Prostate gland (tissue), 2 donors: Measurements from ENCODE around the gene R3HCC1L. TPM values are rescaled to one million over a fixed set of nuclear protein-coding genes. Genes with fewer than 3 reads are reported as not detected.
A peak's percentile ranks its signal among the peaks of the same experiment; 100 is the strongest.
"Not testable (repeated sequence)": the region's sequence is repeated elsewhere in the genome, so short reads cannot be mapped to it uniquely, and the experiment has no call there.

ENCODE experiments used
- DNase-seq: peaks from one replicate; pipeline ENCODE4 v3.0.0-alpha.2; 2019; ENCODE audit warnings: low spot score
- H3K27ac ChIP-seq, 2 donors: fragments of 200-600 bp; sonication (generic); 2 replicates each; pipeline ENCODE4 v1.5.1; 2017 to 2019
- H3K27me3 ChIP-seq: fragments of 200-600 bp; sonication (generic); replicated peaks from 2 replicates; pipeline ENCODE4 v1.5.1; 2019; ENCODE audit not compliant: insufficient read depth
- H3K36me3 ChIP-seq, 2 donors: fragments of 200-600 bp; sonication (generic); 1 replicate in 1 of 2; 2 replicates in 1 of 2; pipeline versions ENCODE4 v1.5.1 to v1.8.1; 2017 to 2019
- H3K4me1 ChIP-seq: fragments of 200-600 bp; sonication (generic); replicated peaks from 2 replicates; pipeline ENCODE4 v1.5.1; 2019
- H3K4me3 ChIP-seq, 2 donors: fragments of 200-600 bp; sonication (generic); 2 replicates each; pipeline ENCODE4 v1.5.1; 2017 to 2019
- H3K9me3 ChIP-seq: fragments of 200-600 bp; sonication (generic); 2 replicates; pipeline ENCODE4 v1.5.1; 2017
- CTCF ChIP-seq, 4 experiments: fragments of 200-600 bp in 2 of 4; fragments of 450-650 bp in 2 of 4; sonication (generic) in 2 of 4; IDR thresholded peaks; 1 replicate in 3 of 4; 2 replicates in 1 of 4; pipeline ENCODE4 v1.5.1; 2016 to 2019; ENCODE audit warnings: antibody characterized with exemption in 4 of 4, mild to moderate bottlenecking in 2 of 4, moderate library complexity in 2 of 4
- POLR2A ChIP-seq: fragments of 450-650 bp; IDR thresholded peaks from one replicate; pipeline ENCODE4 v1.6.1; 2016; ENCODE audit warnings: antibody characterized with exemption, mild to moderate bottlenecking
- POLR2AphosphoS5 ChIP-seq: sonication (generic); formaldehyde crosslinking; IDR thresholded peaks from one replicate; pipeline ENCODE4 v1.6.1; 2017; ENCODE audit warnings: antibody characterized with exemption
- WGBS: methylation state at CpG from one replicate; pipeline ENCODE4 v1.1.5; 2018; 5-methylcytosine and 5-hydroxymethylcytosine counted together
- intact Hi-C: fragments of 100-400 bp; cut with DNase I; formaldehyde crosslinking; loops from one replicate; pipeline ENCODE4 v1.14.2; 2022
- total RNA-seq, 2 donors: library from RNA; depleted of rRNA; stranded (reverse); fragments of >200 nt; gene quantifications; one replicate each; pipeline ENCODE4 v1.1.0, GENCODE V29; 2016

R3HCC1L gene
- total RNA-seq, 2 donors from 2014 or later: 14.2 to 26.0 TPM

GRCh38 chr10:98125940-98126631, 8.4 kb upstream of the R3HCC1L start:
- no peak for DNase-seq
- 73% methylated on average over 6 of the region's 6 CpGs for WGBS
- Histone ChIP-seq H3K4me1 (no peaks in the 10 kb centered on the region), H3K36me3 (no peaks in the 10 kb centered on the region), H3K9me3 (no peaks in the 10 kb centered on the region), H3K27me3 (peaks cover 2% of the 10 kb centered on the region), H3K4me3 (no peak overlapping the region), H3K27ac (no peak overlapping the region)
- TF ChIP-seq POLR2A: no peak
- no peak for TF ChIP-seq POLR2AphosphoS5
- intact Hi-C loops: no loop called here

DNA sequence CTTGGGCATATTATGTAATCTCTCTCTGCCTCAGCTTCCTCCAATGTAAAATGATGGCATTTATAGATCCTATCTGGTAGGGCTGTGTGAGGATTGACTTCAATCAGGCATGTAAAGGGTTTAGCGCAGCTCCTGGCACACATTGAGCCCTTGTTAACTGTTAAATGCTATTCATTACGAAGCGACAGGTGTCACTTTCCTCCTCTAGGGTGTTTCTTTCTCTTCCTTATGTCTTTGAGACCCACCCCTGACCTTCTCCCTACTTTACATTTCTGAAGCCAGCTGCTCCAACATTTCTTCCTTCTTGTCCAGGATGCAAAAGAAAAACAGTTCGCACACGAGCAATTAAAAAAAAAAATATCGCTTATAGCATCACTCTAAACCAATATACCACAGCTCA, 5.7 kb upstream of the R3HCC1L start:
- H3K4me3 ChIP-seq: no peak overlapping the region
- no peaks in the 10 kb centered on the region for H3K4me1 ChIP-seq
- intact Hi-C loops: no loop called here
- TF ChIP-seq POLR2A (no peak), POLR2AphosphoS5 (no peak), CTCF (IDR thresholded peaks at IDR 0.05) (no peak)
- H3K27ac ChIP-seq: no peak overlapping the region
- no peaks in the 10 kb centered on the region for H3K9me3 ChIP-seq
- peaks cover 2% of the 10 kb centered on the region for H3K27me3 ChIP-seq
- DNase-seq: no peak
- no peaks in the 10 kb centered on the region for H3K36me3 ChIP-seq
- 61% methylated on average over 6 of the region's 6 CpGs for WGBS

DNA sequence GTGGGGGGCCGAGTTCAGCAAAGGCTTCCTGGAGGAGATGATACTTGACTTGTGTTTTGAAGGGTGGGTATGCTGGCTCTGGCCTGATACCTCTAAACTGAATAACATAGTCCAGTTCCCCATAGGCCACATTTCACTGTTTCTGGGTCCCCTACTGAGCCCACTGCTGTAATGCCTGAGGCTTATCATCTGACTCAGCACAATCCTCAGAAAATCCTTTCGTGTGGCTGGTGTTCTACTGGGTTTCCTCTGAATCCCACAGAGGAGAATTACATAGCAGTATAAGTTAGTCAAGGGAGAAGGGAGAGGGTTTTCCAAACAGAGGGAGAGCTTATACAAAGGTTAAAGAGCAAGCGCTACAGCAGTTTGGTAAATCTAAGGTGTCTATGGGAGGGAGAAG, 2.8 kb upstream of the R3HCC1L start:
- TF ChIP-seq POLR2A: no peak
- no peak for TF ChIP-seq POLR2AphosphoS5
- no peak for TF ChIP-seq CTCF (IDR thresholded peaks at IDR 0.05)
- intact Hi-C loops: no loop called here
- Histone ChIP-seq H3K27me3 (no peaks in the 10 kb centered on the region), H3K4me1 (no peaks in the 10 kb centered on the region), H3K27ac (no peak overlapping the region), H3K36me3 (no peaks in the 10 kb centered on the region), H3K9me3 (no peaks in the 10 kb centered on the region), H3K4me3 (no peak overlapping the region)
- WGBS: 90% methylated on average over 3 of the region's 3 CpGs
- DNase-seq: no peak

DNA sequence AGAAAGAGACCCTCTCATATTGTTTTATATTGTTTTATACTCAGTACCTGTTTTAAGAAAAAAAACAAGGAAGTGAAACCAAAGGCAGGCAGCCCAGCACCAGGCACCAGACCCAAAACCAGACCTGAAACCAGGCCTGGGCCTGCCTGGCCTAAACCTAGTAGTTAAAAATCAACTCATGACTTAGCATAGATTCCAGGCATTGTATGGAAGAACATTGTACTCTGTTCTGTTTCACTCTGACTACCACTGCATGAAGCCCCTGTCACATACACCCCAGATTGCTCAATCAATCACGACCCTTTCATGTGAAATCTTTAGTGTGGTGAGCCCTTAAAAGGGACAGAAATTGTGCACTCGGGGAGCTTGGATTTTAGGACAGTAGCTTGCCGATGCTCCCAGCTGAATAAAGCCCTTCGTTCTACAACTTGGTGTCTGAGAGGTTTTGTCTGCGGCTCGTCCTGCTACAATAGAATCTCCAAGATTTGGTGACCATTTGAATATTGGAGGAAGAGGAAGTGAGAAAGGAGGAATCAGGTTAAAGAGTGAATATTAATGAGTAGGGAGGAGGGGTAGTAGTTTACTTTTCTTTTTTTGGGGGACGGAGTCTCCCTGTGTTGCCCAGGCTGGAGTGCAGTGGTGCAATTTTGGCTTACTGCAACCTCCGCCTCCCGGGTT, 1.2 kb upstream of the R3HCC1L start:
- H3K36me3 ChIP-seq, H3K9me3 ChIP-seq, H3K27me3 ChIP-seq, H3K4me1 ChIP-seq, DNase-seq, H3K27ac ChIP-seq, intact Hi-C loops, H3K4me3 ChIP-seq: not testable (repeated sequence)
- 97% methylated on average over 9 of the region's 9 CpGs for WGBS

DNA sequence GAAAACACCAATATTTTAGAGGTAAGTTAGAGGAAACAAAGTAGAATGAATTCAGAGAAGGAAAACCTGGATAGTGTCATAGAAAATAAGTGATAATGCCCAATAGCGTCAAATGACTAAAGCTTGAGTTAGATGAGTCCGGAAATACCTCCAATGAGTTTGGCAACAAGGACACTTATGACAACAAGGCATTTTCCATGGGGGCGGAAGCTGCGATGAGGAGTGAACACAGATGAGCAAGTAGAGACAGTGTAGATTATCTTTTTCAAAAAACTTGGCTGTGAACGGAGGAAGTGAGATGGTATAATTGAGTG, 383 bp upstream of the R3HCC1L start:
- intact Hi-C loops: no loop called here
- H3K27me3 ChIP-seq: no peaks in the 10 kb centered on the region
- peak overlapping the region; percentile 80 to 81 for H3K4me3 ChIP-seq
- no peak for TF ChIP-seq POLR2A
- no peak for TF ChIP-seq CTCF (IDR thresholded peaks at IDR 0.05)
- TF ChIP-seq POLR2AphosphoS5: no peak
- H3K4me1 ChIP-seq: no peaks in the 10 kb centered on the region
- WGBS: 67% methylated on average over 5 of the region's 5 CpGs
- no peak for DNase-seq
- H3K36me3 ChIP-seq: no peaks in the 10 kb centered on the region
- H3K27ac ChIP-seq: peak overlapping the region in 1 of 2 donors; percentile 81
- H3K9me3 ChIP-seq: no peaks in the 10 kb centered on the region
